ENCODE results near the gene NELFA.

Gene NELFA

DNA sequence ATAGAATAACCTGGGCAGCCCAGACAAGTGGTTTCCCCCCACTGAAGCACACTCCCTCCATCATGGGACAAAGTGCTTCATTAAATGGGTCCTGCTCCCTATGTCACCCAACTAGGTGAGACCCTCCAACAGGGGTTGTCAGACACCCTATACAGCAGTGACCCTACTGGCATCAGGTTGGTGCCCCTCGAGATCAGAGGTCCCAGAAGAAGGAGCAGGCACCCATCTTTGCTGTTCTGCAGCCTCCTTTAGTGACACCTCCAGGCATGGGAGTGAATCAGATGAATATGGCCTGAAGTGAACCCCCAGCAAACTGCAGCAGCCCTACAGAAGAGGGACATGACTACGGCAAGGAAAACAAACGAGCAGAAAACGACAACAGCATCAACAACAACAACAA, 11.1 kb downstream of the NELFA start:
- no peak for ATAC-seq
- TF ChIP-seq POU6F1 (CRISPR knock-in tag; IDR thresholded peaks at IDR 0.05; ENCODE audit: borderline replicate concordance, low read depth) (no peak), BACH2 (CRISPR knock-in tag; IDR thresholded peaks at IDR 0.05; ENCODE audit: borderline replicate concordance) (no peak), ZNF70 (CRISPR knock-in tag; IDR thresholded peaks at IDR 0.05) (no peak), CREB5 (CRISPR knock-in tag; IDR thresholded peaks at IDR 0.05; ENCODE audit: low read depth) (no peak), ISL1 (CRISPR knock-in tag; IDR thresholded peaks at IDR 0.05) (no peak), TOX (CRISPR knock-in tag; IDR thresholded peaks at IDR 0.05; ENCODE audit: borderline replicate concordance) (no peak), ZFP30 (CRISPR knock-in tag; IDR thresholded peaks at IDR 0.05) (no peak), TCF4 (CRISPR knock-in tag; IDR thresholded peaks at IDR 0.05; ENCODE audit: borderline replicate concordance) (no peak), ESRRG (CRISPR knock-in tag; IDR thresholded peaks at IDR 0.05) (no peak), CSDC2 (CRISPR knock-in tag; IDR thresholded peaks at IDR 0.05) (no peak), RARB (CRISPR knock-in tag; IDR thresholded peaks at IDR 0.05) (no peak), PPARA (CRISPR knock-in tag; IDR thresholded peaks at IDR 0.05; ENCODE audit: borderline replicate concordance) (no peak), OSR1 (CRISPR knock-in tag; IDR thresholded peaks at IDR 0.05) (no peak), ZFP3 (CRISPR knock-in tag; IDR thresholded peaks at IDR 0.05) (no peak), ARNTL (CRISPR knock-in tag; IDR thresholded peaks at IDR 0.05; ENCODE audit: borderline replicate concordance, low read depth) (no peak), ZNF565 (CRISPR knock-in tag; conservative IDR thresholded peaks at IDR 0.05; ENCODE audit: low read depth) (no peak), ZNF8 (CRISPR knock-in tag; IDR thresholded peaks at IDR 0.05) (no peak)
- TF ChIP-seq, protein P1, sequence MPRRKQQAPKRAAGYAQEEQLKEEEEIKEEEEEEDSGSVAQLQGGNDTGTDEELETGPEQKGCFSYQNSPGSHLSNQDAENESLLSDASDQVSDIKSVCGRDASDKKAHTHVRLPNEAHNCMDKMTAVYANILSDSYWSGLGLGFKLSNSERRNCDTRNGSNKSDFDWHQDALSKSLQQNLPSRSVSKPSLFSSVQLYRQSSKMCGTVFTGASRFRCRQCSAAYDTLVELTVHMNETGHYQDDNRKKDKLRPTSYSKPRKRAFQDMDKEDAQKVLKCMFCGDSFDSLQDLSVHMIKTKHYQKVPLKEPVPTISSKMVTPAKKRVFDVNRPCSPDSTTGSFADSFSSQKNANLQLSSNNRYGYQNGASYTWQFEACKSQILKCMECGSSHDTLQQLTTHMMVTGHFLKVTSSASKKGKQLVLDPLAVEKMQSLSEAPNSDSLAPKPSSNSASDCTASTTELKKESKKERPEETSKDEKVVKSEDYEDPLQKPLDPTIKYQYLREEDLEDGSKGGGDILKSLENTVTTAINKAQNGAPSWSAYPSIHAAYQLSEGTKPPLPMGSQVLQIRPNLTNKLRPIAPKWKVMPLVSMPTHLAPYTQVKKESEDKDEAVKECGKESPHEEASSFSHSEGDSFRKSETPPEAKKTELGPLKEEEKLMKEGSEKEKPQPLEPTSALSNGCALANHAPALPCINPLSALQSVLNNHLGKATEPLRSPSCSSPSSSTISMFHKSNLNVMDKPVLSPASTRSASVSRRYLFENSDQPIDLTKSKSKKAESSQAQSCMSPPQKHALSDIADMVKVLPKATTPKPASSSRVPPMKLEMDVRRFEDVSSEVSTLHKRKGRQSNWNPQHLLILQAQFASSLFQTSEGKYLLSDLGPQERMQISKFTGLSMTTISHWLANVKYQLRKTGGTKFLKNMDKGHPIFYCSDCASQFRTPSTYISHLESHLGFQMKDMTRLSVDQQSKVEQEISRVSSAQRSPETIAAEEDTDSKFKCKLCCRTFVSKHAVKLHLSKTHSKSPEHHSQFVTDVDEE (CRISPR knock-in tag; IDR thresholded peaks at IDR 0.05) = no peak
- TF ChIP-seq, protein P2, sequence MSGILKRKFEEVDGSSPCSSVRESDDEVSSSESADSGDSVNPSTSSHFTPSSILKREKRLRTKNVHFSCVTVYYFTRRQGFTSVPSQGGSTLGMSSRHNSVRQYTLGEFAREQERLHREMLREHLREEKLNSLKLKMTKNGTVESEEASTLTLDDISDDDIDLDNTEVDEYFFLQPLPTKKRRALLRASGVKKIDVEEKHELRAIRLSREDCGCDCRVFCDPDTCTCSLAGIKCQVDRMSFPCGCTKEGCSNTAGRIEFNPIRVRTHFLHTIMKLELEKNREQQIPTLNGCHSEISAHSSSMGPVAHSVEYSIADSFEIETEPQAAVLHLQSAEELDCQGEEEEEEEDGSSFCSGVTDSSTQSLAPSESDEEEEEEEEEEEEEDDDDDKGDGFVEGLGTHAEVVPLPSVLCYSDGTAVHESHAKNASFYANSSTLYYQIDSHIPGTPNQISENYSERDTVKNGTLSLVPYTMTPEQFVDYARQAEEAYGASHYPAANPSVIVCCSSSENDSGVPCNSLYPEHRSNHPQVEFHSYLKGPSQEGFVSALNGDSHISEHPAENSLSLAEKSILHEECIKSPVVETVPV (CRISPR knock-in tag; IDR thresholded peaks at IDR 0.05) = no peak
- TF ChIP-seq, protein P3, sequence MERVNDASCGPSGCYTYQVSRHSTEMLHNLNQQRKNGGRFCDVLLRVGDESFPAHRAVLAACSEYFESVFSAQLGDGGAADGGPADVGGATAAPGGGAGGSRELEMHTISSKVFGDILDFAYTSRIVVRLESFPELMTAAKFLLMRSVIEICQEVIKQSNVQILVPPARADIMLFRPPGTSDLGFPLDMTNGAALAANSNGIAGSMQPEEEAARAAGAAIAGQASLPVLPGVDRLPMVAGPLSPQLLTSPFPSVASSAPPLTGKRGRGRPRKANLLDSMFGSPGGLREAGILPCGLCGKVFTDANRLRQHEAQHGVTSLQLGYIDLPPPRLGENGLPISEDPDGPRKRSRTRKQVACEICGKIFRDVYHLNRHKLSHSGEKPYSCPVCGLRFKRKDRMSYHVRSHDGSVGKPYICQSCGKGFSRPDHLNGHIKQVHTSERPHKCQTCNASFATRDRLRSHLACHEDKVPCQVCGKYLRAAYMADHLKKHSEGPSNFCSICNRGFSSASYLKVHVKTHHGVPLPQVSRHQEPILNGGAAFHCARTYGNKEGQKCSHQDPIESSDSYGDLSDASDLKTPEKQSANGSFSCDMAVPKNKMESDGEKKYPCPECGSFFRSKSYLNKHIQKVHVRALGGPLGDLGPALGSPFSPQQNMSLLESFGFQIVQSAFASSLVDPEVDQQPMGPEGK (CRISPR knock-in tag; IDR thresholded peaks at IDR 0.05; ENCODE audit: borderline replicate concordance) = no peak

GRCh38 chr4:1996866-1997611, 11.7 kb downstream of the NELFA start:
- ATAC-seq = no peak
- TF ChIP-seq SNAI2 (CRISPR knock-in tag; IDR thresholded peaks at IDR 0.05) (no peak), ZNF70 (CRISPR knock-in tag; IDR thresholded peaks at IDR 0.05) (no peak), ARNTL (CRISPR knock-in tag; IDR thresholded peaks at IDR 0.05; ENCODE audit: borderline replicate concordance, low read depth) (no peak), CREB5 (CRISPR knock-in tag; IDR thresholded peaks at IDR 0.05; ENCODE audit: low read depth) (no peak), ZNF8 (CRISPR knock-in tag; IDR thresholded peaks at IDR 0.05) (no peak), TOX (CRISPR knock-in tag; IDR thresholded peaks at IDR 0.05; ENCODE audit: borderline replicate concordance) (no peak), GLIS3 (CRISPR knock-in tag; IDR thresholded peaks at IDR 0.05) (no peak), POU6F1 (CRISPR knock-in tag; IDR thresholded peaks at IDR 0.05; ENCODE audit: borderline replicate concordance, low read depth) (no peak), CSDC2 (CRISPR knock-in tag; IDR thresholded peaks at IDR 0.05) (no peak), ZFP30 (CRISPR knock-in tag; IDR thresholded peaks at IDR 0.05) (no peak), ISL1 (CRISPR knock-in tag; IDR thresholded peaks at IDR 0.05) (no peak), ZC3H10 (CRISPR knock-in tag; IDR thresholded peaks at IDR 0.05) (no peak)
- TF ChIP-seq, protein P1 (CRISPR knock-in tag; IDR thresholded peaks at IDR 0.05) = no peak
